ENCODE measurements around the gene CELA3A. TPM values are rescaled to one million over a fixed set of nuclear protein-coding genes. Genes with fewer than 3 reads are reported as not detected.
A peak's percentile ranks its signal among the peaks of the same experiment; 100 is the strongest.

The CELA3A gene
- total and polyA plus RNA-seq, 2 of the 13 experiments (the other 11 are each of a cell fraction or from before 2014, with no cell fraction given): 0.09 TPM; not detected in 1

DNA sequence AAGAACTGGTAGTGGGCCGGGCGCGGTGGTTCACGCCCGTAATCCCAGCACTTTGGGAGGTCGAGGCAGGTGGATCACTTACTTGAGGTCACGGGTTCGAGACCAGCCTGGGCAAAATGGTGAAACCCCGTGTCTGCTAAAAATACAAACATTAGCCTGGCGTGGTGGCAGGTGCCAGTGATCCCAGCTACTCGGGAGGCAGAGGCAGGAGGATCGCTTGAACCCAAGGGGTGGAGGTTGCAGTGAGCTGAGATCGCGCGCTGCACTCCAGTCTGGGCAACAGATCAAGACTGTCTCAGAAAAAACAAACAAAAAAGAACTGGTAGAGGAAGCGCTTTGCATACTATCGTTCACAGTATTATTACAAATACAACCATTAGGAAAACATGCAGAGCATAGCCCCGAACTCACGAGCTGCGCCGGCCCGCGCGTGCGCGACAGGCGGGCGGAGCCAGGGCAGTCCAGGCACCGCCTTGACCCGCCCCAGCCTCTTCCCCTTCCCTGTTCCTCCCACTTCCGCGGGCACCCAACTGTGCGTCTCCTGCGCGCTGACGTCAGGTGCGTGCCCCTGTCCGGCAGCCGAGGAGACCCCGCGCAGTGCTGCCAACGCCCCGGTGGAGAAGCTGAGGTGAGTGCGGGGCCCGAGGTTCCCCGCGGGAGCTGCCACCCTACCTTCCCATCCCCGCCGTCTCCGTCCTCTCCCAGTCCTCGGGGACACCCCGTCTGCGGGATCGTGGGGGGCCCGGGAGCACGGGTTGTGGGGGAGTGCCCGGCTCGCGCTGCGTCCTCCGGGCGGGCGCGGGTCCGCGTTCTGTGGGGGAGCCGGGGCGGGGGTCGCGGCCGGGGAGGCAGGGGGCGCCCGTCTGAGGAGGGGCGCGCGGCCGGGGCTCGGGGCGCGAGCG lies 50.9 kb downstream of the CELA3A start, which contains the start of gene CDC42 (continued):
- TF ChIP-seq TOE1 (CRISPR knock-in tag; IDR thresholded peaks at IDR 0.05) (no peak), ZNF567 (CRISPR knock-in tag; IDR thresholded peaks at IDR 0.05; ENCODE audit: borderline replicate concordance) (0 out of 2 replicates have a peak, but pooled peaks have one; percentile 48), WIZ (CRISPR knock-in tag; IDR thresholded peaks at IDR 0.05) (no peak), SNAI1 (CRISPR knock-in tag; IDR thresholded peaks at IDR 0.05; ENCODE audit: borderline replicate concordance) (0 out of 2 replicates have a peak, but pooled peaks have one; percentile 73), ZNF383 (CRISPR knock-in tag; IDR thresholded peaks at IDR 0.05; ENCODE audit: borderline replicate concordance) (no peak), ZNF124 (CRISPR knock-in tag; IDR thresholded peaks at IDR 0.05) (no peak), PPARG (CRISPR knock-in tag; conservative IDR thresholded peaks at IDR 0.05) (no peak), SRSF9 (IDR thresholded peaks at IDR 0.05; ENCODE audit: borderline replicate concordance, insufficient read depth, low read depth, low read length, poor library complexity, severe bottlenecking) (no peak), GZF1 (CRISPR knock-in tag; IDR thresholded peaks at IDR 0.05) (no peak; the same call in 1 of the 2 replicates), EED (CRISPR knock-in tag; IDR thresholded peaks at IDR 0.05) (no peak), HINFP (CRISPR knock-in tag; IDR thresholded peaks at IDR 0.05; ENCODE audit: low read depth) (0 out of 2 replicates have a peak, but pooled peaks have one; percentile 51), HMG20A (CRISPR knock-in tag; IDR thresholded peaks at IDR 0.05; ENCODE audit: borderline replicate concordance) (no peak), NR3C1 (CRISPR knock-in tag; IDR thresholded peaks at IDR 0.05) (no peak), FOXP4 (CRISPR knock-in tag; IDR thresholded peaks at IDR 0.05) (no peak; the same call in 1 of the 2 replicates), ZNF234 (CRISPR knock-in tag; conservative IDR thresholded peaks at IDR 0.05) (no peak), ZNF776 (CRISPR knock-in tag; IDR thresholded peaks at IDR 0.05) (peak; percentile 74; the same call in 1 of the 2 replicates), ZZZ3 (CRISPR knock-in tag; IDR thresholded peaks at IDR 0.05; ENCODE audit: borderline replicate concordance) (peak; percentile 58; the same call in 1 of the 2 replicates), DRAP1 (CRISPR knock-in tag; IDR thresholded peaks at IDR 0.05) (peak; percentile 79), ZNF44 (CRISPR knock-in tag; IDR thresholded peaks at IDR 0.05) (0 out of 2 replicates have a peak, but pooled peaks have one; percentile 59), ZBTB1 (CRISPR knock-in tag; IDR thresholded peaks at IDR 0.05; ENCODE audit: borderline replicate concordance) (no peak)
- TF ChIP-seq, protein P1, sequence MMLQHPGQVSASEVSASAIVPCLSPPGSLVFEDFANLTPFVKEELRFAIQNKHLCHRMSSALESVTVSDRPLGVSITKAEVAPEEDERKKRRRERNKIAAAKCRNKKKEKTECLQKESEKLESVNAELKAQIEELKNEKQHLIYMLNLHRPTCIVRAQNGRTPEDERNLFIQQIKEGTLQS (CRISPR knock-in tag; IDR thresholded peaks at IDR 0.05): 0 out of 2 replicates have a peak, but pooled peaks have one; percentile 45
- TF ChIP-seq, protein P2, sequence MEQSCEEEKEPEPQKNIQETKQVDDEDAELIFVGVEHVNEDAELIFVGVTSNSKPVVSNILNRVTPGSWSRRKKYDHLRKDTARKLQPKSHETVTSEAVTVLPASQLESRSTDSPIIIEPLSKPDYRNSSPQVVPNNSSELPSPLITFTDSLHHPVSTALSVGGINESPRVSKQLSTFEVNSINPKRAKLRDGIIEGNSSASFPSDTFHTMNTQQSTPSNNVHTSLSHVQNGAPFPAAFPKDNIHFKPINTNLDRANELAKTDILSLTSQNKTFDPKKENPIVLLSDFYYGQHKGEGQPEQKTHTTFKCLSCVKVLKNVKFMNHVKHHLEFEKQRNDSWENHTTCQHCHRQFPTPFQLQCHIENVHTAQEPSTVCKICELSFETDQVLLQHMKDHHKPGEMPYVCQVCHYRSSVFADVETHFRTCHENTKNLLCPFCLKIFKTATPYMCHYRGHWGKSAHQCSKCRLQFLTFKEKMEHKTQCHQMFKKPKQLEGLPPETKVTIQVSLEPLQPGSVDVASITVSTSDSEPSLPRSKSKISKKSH (CRISPR knock-in tag; IDR thresholded peaks at IDR 0.05; ENCODE audit: borderline replicate concordance): peak; percentile 46; the same call in 1 of the 2 replicates
